CD4-positive, alpha-beta T cell treated with Interleukin-4 for 1 hour (primary cell): ENCODE measurements around the gene MYO1G.

Source experiments
- DNase-seq, 2 donors: peaks; one replicate each; pipeline ENCODE4 v3.0.0-alpha.2; 2020 to 2022

MYO1G gene

GRCh38 chr7:44979481-44980392 is 922 bp upstream of the MYO1G start:
- no peak for DNase-seq

- DNase-seq = no peak
These were observed 868 bp downstream of the MYO1G start for GRCh38 chr7:44977959-44978335.

GRCh38 chr7:44977304-44977958 is 1.4 kb downstream of the MYO1G start:
- DNase-seq = peak; percentile 79 to 87

- no peak for DNase-seq
These were observed 2.0 kb downstream of the MYO1G start for GRCh38 chr7:44976746-44977196.

- no peak for DNase-seq
These were observed 2.6 kb downstream of the MYO1G start for GRCh38 chr7:44976040-44976745.

- DNase-seq = no peak
These were observed 3.3 kb downstream of the MYO1G start for GRCh38 chr7:44975331-44976039.

- no peak for DNase-seq
These were observed 4.3 kb downstream of the MYO1G start for GRCh38 chr7:44974549-44974948.

GRCh38 chr7:44973610-44974401 is 5.0 kb downstream of the MYO1G start:
- DNase-seq = peak; percentile 59 to 66

- DNase-seq = no peak
These were observed 6.3 kb downstream of the MYO1G start for GRCh38 chr7:44972562-44972961.

- no peak for DNase-seq
These were observed 6.8 kb downstream of the MYO1G start for GRCh38 chr7:44971902-44972441.

GRCh38 chr7:44971188-44971901 is 7.5 kb downstream of the MYO1G start:
- DNase-seq = no peak

- no peak for DNase-seq
These were observed 8.2 kb downstream of the MYO1G start for GRCh38 chr7:44970523-44971051.

GRCh38 chr7:44969701-44970522 is 8.9 kb downstream of the MYO1G start:
- DNase-seq = no peak

GRCh38 chr7:44969049-44969700 is 9.6 kb downstream of the MYO1G start:
- DNase-seq = no peak

- no peak for DNase-seq
These were observed 11.0 kb downstream of the MYO1G start for GRCh38 chr7:44967571-44968446.

GRCh38 chr7:44966731-44967538 is 11.9 kb downstream of the MYO1G start:
- no peak for DNase-seq
